OCI-M1 (cell line): ENCODE data around the gene POLD1.
"Not testable (repeated sequence)": the region's sequence is repeated elsewhere in the genome, so short reads cannot be mapped to it uniquely, and the experiment has no call there.

Experiments
- DNase-seq: peaks from one replicate; lab custom pipeline; 2025; lab: John Stamatoyannopoulos, UW

The POLD1 gene

GRCh38 chr19:50435627-50436026 is 51.5 kb downstream of the POLD1 start:
- DNase-seq, result no peak

- DNase-seq, result no peak
Measured at GRCh38 chr19:50437862-50438449, 53.8 kb downstream of the POLD1 start.

DNA sequence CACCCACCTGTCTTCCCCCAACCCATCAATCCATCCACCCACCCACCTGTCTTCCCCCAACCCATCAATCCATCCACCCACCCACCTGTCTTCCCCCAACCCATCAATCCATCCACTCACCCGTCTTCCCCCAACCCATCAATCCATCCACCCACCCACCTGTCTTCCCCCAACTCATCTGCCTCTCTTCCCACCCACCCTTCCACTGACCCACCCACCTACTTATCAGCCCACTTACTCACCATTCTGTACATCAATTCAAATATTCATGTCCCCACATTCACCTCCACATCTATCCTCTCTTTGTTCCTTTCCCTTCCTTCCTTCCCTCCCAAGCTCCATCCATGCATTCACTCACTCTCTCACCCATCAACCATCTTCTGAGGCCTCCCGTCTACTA is 55.0 kb downstream of the POLD1 start:
- DNase-seq, result not testable (repeated sequence)

GRCh38 chr19:50444059-50444458 is 59.9 kb downstream of the POLD1 start:
- no peak for DNase-seq

DNA sequence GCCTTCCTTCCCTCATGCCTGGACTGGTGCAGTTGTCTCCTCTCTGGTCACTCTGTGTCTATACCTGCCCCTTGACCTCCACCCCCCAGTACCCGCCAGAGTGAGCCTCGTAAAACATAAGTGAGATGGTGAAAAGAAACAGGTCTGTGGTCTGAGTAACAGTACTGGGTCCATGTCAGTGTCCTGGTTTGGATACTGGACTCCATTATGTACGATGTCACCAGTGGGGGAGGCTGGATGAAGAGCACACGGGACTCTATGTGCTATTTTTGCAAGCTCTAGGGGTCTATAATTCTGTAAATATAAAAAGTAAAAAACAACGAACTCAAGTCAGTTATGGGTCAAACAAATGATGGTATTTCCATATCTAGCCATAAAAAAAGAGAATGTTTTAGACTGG is 62.9 kb downstream of the POLD1 start:
- no peak for DNase-seq

- DNase-seq, result no peak
Measured at GRCh38 chr19:50447750-50448149, 63.6 kb downstream of the POLD1 start.

GRCh38 chr19:50449236-50449899 is 65.2 kb downstream of the POLD1 start:
- DNase-seq, result no peak

- DNase-seq, result no peak
Measured at GRCh38 chr19:50450369-50451222, 66.4 kb downstream of the POLD1 start.

DNA sequence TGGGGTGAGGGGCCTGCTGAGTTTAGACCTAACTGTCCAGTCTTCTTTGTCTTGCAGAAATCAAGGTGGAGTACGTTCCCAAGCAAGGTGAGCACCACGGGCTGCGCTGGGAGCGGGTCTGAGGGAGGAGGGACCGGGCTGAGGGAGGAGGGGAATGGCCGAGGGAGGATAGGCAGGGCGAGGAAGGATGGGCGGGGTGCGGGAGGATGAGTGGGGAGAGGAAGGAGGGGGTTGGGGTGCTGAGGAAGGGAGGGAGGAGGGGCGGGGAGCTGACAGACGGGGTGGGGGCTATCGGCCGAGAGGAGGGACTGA is 67.0 kb downstream of the POLD1 start:
- DNase-seq, result no peak

GRCh38 chr19:50453243-50453642 is 69.1 kb downstream of the POLD1 start:
- DNase-seq, result no peak

DNA sequence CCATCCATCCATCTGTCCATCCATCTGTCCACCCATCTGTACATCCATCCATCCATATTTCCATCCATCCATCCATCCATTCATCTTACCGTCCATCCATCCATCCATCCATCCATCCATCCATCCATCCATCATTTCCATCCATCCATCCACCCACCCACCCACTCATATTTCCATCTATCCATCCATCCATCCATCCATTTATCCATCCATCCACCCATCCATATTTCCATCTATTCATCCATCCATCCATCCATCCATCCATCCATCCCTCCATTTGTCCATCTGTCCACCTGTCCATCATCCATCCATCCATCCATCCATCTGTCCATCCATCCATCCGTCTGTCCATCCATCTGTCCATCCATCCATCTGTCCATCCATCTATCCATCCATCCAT is 71.8 kb downstream of the POLD1 start:
- DNase-seq, result no peak

- no peak for DNase-seq
Measured at GRCh38 chr19:50457300-50457699, 73.2 kb downstream of the POLD1 start.

- no peak for DNase-seq
Measured at GRCh38 chr19:50458396-50459066, 74.4 kb downstream of the POLD1 start.

DNA sequence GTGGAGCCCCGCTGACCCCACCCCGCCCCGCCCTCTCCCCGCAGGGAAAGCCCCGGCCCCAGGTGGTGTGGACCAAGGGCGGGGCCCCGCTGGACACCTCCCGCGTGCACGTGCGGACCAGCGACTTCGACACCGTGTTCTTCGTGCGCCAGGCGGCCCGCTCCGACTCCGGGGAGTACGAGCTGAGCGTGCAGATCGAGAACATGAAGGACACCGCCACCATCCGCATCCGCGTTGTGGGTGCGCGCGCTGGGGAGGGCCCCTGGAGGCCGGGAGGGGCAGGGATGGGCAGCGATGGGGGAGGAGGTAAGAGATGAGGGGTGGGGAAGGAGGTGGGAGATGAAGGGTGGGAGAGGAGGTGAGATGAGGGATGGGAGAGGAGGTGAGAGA is 74.9 kb downstream of the POLD1 start:
- no peak for DNase-seq

DNA sequence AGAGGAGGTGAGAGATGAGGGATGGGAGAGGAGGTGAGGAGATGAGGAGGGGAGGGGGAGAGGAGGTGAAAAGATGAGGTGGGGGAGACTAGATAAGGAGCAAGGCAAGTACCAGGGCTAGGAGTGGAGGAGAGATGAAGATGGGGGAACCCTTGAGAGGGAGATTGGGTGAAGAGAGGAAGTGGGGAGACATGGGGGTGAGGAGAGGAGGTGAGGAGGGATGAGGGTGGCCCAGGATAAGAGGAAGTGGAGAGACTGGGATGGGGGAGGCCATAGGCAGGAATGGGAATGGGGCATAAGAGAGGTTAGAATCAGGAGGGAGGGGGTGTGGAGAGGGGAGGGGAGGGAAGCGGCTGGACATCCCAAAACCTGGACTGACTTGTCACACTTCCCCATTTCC is 75.5 kb downstream of the POLD1 start:
- DNase-seq, result no peak

DNA sequence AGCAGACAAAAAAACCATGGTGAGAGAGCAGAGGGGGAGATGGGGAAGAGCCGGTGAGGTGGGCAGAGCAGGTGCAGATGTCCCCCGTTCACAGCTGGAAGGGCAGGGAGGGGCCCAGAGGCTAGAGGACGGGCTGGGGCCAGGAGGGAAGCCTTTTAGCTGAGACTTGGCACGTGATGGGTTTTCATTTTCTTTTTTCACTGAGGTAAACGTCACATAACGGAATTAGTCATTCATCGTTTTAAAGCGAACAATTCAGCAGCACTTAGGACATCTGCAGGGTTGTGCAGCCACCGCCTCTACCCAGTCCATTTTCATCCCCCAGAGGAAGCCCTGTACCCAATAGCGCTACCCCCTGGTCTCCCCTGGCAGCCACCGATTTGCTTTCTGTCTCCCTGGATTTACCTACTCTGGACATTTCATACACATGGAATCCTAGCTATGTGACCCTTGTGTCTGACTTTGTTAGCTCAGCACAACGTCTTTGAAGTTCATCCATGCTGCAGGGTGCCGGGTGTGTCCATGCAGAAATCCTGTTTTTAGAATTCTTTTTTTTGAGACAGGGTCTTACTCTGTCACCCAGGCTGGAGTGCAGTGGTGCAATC is 76.1 kb downstream of the POLD1 start:
- no peak for DNase-seq

GRCh38 chr19:50461066-50461875 is 77.1 kb downstream of the POLD1 start:
- DNase-seq, result peak; percentile 84

GRCh38 chr19:50462970-50463369 is 78.8 kb downstream of the POLD1 start:
- no peak for DNase-seq

- no peak for DNase-seq
Measured at GRCh38 chr19:50464348-50464747, 80.2 kb downstream of the POLD1 start.

DNA sequence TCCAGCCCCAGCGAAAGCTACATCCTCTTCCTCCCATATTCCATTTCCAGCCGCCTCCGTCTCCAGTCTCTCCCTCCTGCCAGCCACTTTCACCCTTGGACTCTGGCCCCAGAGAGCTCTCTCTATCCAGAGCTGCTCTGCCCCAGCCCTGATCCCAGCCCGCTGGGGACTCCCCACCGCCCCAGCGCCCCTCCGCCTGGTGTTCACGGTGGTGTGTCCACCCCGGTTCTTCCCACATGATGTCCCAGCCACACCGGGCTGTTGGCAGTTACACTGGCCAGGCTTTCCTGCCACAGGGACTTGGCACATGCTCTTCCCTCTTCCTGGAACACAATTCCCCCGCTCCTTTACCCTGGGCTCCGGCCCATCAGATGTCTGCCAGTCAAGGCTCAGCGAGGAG is 80.9 kb downstream of the POLD1 start:
- no peak for DNase-seq

- DNase-seq, result no peak
Measured at GRCh38 chr19:50465986-50466705, 82.0 kb downstream of the POLD1 start.
